ENCODE results near the gene LRP8. TPM values are rescaled to one million over a fixed set of nuclear protein-coding genes. Genes with fewer than 3 reads are reported as not detected.

The LRP8 gene
- total and polyA plus RNA-seq, 2 experiments from 2014 or later: 27.8 to 71.1 TPM

DNA sequence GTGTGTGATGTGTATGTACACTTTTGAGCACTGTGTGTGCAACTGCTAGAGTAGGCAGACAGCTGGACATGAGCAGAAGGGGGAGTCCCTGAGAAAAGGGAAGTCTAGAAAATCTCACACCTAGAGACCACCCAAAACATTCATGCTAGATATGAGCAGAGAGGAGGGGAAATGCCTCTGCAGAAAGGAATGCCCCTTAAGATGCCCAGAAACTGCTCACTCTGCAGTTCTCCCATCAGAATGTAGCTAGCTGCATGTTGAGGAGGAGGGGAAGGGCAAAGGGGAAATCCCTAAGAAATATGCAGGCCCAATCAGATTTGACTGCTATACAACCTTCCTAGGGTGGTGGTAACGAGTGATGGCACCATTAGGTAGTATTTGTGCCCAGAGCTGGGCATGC lies 57.8 kb downstream of the LRP8 start:
- H3K4me3 Mint-ChIP-seq: no peak overlapping the region
- no peaks in the 10 kb centered on the region; the same call in 2 of the 3 replicates for H3K4me1 Mint-ChIP-seq
- H3K27ac ChIP-seq (ENCODE audit: low read depth): no peak overlapping the region
- H3K79me2 ChIP-seq (replicated peaks; ENCODE audit: insufficient read depth): no peaks in the 10 kb centered on the region
- TF ChIP-seq EZH2 (IDR thresholded peaks at IDR 0.05; ENCODE audit: low read depth, unreplicated experiment): no peak
- no peak for TF ChIP-seq EZH2phosphoT487 (IDR thresholded peaks at IDR 0.05; ENCODE audit: unreplicated experiment)
- TF ChIP-seq, protein P1, sequence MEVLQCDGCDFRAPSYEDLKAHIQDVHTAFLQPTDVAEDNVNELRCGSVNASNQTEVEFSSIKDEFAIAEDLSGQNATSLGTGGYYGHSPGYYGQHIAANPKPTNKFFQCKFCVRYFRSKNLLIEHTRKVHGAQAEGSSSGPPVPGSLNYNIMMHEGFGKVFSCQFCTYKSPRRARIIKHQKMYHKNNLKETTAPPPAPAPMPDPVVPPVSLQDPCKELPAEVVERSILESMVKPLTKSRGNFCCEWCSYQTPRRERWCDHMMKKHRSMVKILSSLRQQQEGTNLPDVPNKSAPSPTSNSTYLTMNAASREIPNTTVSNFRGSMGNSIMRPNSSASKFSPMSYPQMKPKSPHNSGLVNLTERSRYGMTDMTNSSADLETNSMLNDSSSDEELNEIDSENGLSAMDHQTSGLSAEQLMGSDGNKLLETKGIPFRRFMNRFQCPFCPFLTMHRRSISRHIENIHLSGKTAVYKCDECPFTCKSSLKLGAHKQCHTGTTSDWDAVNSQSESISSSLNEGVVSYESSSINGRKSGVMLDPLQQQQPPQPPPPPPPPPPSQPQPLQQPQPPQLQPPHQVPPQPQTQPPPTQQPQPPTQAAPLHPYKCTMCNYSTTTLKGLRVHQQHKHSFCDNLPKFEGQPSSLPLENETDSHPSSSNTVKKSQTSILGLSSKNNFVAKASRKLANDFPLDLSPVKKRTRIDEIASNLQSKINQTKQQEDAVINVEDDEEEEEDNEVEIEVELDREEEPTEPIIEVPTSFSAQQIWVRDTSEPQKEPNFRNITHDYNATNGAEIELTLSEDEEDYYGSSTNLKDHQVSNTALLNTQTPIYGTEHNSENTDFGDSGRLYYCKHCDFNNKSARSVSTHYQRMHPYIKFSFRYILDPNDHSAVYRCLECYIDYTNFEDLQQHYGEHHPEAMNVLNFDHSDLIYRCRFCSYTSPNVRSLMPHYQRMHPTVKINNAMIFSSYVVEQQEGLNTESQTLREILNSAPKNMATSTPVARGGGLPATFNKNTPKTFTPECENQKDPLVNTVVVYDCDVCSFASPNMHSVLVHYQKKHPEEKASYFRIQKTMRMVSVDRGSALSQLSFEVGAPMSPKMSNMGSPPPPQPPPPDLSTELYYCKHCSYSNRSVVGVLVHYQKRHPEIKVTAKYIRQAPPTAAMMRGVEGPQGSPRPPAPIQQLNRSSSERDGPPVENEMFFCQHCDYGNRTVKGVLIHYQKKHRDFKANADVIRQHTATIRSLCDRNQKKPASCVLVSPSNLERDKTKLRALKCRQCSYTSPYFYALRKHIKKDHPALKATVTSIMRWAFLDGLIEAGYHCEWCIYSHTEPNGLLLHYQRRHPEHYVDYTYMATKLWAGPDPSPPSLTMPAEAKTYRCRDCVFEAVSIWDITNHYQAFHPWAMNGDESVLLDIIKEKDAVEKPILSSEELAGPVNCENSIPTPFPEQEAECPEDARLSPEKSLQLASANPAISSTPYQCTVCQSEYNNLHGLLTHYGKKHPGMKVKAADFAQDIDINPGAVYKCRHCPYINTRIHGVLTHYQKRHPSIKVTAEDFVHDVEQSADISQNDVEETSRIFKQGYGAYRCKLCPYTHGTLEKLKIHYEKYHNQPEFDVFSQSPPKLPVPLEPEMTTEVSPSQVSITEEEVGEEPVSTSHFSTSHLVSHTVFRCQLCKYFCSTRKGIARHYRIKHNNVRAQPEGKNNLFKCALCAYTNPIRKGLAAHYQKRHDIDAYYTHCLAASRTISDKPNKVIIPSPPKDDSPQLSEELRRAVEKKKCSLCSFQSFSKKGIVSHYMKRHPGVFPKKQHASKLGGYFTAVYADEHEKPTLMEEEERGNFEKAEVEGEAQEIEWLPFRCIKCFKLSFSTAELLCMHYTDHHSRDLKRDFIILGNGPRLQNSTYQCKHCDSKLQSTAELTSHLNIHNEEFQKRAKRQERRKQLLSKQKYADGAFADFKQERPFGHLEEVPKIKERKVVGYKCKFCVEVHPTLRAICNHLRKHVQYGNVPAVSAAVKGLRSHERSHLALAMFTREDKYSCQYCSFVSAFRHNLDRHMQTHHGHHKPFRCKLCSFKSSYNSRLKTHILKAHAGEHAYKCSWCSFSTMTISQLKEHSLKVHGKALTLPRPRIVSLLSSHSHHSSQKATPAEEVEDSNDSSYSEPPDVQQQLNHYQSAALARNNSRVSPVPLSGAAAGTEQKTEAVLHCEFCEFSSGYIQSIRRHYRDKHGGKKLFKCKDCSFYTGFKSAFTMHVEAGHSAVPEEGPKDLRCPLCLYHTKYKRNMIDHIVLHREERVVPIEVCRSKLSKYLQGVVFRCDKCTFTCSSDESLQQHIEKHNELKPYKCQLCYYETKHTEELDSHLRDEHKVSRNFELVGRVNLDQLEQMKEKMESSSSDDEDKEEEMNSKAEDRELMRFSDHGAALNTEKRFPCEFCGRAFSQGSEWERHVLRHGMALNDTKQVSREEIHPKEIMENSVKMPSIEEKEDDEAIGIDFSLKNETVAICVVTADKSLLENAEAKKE (CRISPR knock-in tag; IDR thresholded peaks at IDR 0.05): no peak
- TF ChIP-seq, protein P2, sequence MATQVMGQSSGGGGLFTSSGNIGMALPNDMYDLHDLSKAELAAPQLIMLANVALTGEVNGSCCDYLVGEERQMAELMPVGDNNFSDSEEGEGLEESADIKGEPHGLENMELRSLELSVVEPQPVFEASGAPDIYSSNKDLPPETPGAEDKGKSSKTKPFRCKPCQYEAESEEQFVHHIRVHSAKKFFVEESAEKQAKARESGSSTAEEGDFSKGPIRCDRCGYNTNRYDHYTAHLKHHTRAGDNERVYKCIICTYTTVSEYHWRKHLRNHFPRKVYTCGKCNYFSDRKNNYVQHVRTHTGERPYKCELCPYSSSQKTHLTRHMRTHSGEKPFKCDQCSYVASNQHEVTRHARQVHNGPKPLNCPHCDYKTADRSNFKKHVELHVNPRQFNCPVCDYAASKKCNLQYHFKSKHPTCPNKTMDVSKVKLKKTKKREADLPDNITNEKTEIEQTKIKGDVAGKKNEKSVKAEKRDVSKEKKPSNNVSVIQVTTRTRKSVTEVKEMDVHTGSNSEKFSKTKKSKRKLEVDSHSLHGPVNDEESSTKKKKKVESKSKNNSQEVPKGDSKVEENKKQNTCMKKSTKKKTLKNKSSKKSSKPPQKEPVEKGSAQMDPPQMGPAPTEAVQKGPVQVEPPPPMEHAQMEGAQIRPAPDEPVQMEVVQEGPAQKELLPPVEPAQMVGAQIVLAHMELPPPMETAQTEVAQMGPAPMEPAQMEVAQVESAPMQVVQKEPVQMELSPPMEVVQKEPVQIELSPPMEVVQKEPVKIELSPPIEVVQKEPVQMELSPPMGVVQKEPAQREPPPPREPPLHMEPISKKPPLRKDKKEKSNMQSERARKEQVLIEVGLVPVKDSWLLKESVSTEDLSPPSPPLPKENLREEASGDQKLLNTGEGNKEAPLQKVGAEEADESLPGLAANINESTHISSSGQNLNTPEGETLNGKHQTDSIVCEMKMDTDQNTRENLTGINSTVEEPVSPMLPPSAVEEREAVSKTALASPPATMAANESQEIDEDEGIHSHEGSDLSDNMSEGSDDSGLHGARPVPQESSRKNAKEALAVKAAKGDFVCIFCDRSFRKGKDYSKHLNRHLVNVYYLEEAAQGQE (IDR thresholded peaks at IDR 0.05; ENCODE audit: unreplicated experiment): no peak
- TF ChIP-seq, protein P3, sequence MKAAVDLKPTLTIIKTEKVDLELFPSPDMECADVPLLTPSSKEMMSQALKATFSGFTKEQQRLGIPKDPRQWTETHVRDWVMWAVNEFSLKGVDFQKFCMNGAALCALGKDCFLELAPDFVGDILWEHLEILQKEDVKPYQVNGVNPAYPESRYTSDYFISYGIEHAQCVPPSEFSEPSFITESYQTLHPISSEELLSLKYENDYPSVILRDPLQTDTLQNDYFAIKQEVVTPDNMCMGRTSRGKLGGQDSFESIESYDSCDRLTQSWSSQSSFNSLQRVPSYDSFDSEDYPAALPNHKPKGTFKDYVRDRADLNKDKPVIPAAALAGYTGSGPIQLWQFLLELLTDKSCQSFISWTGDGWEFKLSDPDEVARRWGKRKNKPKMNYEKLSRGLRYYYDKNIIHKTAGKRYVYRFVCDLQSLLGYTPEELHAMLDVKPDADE (IDR thresholded peaks at IDR 0.05): no peak
- TF ChIP-seq ZNF331 (CRISPR knock-in tag; IDR thresholded peaks at IDR 0.05; ENCODE audit: low read depth): no peak
- TF ChIP-seq ZNF114 (CRISPR knock-in tag; IDR thresholded peaks at IDR 0.05): no peak
- no peak overlapping the region for H3K4me2 ChIP-seq
- H3K4me3 ChIP-seq: no peak overlapping the region
- H3K9me3 Mint-ChIP-seq: no peaks in the 10 kb centered on the region
- H2AFZ ChIP-seq: no peak overlapping the region
- no peaks in the 10 kb centered on the region for H3F3A ChIP-seq (replicated peaks; ENCODE audit: low read depth)
- H3K4me1 ChIP-seq (ENCODE audit: insufficient read depth): no peaks in the 10 kb centered on the region
- peaks cover 5% of the 10 kb centered on the region; the same call in 1 of the 2 replicates for H4K20me1 ChIP-seq (replicated peaks; ENCODE audit: insufficient read depth)
- no peaks in the 10 kb centered on the region for H3K9me2 ChIP-seq (ENCODE audit: insufficient read depth)
- peaks cover 4% of the 10 kb centered on the region for H3K27me3 Mint-ChIP-seq (ENCODE audit: insufficient read depth, low read depth, poor library complexity)
- H3K27me3 ChIP-seq (ENCODE audit: insufficient read depth): no peaks in the 10 kb centered on the region
- no peak overlapping the region for H3K27ac Mint-ChIP-seq
- DNase-seq (ENCODE audit: low spot score) (no peak), ATAC-seq (no peak)
- peaks cover 90% of the 10 kb centered on the region for H3K36me3 Mint-ChIP-seq (ENCODE audit: low read depth)
- peaks cover 23% of the 10 kb centered on the region for H3K36me3 ChIP-seq (ENCODE audit: insufficient read depth)
